SK-N-SH treated with all-trans-retinoic acid at 6 μM for 48 hours (cell line): ENCODE measurements around the gene AMY1C.

Experiments
- ARNTL ChIP-seq: fragments of 450-650 bp; formaldehyde crosslinking; IDR thresholded peaks from 2 replicates; pipeline ENCODE4 v1.5.0; 2020; ENCODE audit warnings: low read depth, mild to moderate bottlenecking, moderate library complexity, borderline replicate concordance
- BACH2 ChIP-seq: fragments of 250-450 bp; sonication (Bioruptor Pico); IDR thresholded peaks from 2 replicates; pipeline ENCODE4 v1.9.0; 2021; ENCODE audit warnings: mild to moderate bottlenecking, borderline replicate concordance
- GLIS3 ChIP-seq: fragments of 250-450 bp; sonication (Bioruptor Pico); IDR thresholded peaks from 2 replicates; pipeline ENCODE4 v1.5.0; 2020; ENCODE audit warnings: mild to moderate bottlenecking, moderate library complexity
- ISL1 ChIP-seq: fragments of 250-450 bp; sonication (Bioruptor Pico); IDR thresholded peaks from 2 replicates; pipeline ENCODE4 v2.1.2; 2022; ENCODE audit warnings: mild to moderate bottlenecking, moderate library complexity
- PPARA ChIP-seq: fragments of 250-450 bp; sonication (Bioruptor Pico); IDR thresholded peaks from 2 replicates; pipeline ENCODE4 v1.5.0; 2020; ENCODE audit warnings: mild to moderate bottlenecking, borderline replicate concordance
- RARB ChIP-seq: fragments of 250-450 bp; sonication (Bioruptor Pico); IDR thresholded peaks from 2 replicates; pipeline ENCODE4 v1.8.0; 2021; ENCODE audit warnings: mild to moderate bottlenecking, moderate library complexity
- ZNF565 ChIP-seq: fragments of 450-650 bp; formaldehyde crosslinking; conservative IDR thresholded peaks from 2 replicates; pipeline ENCODE4 v1.5.0; 2020; ENCODE audit warnings: low read depth, mild to moderate bottlenecking, moderate library complexity
- ZNF70 ChIP-seq: fragments of 450-650 bp; formaldehyde crosslinking; IDR thresholded peaks from 2 replicates; pipeline ENCODE4 v1.5.0; 2020; ENCODE audit warnings: mild to moderate bottlenecking, moderate library complexity
- TF ChIP-seq, protein P1 (sequence below): fragments of 250-450 bp; sonication (Bioruptor Pico); IDR thresholded peaks from 2 replicates; pipeline ENCODE4 v1.8.0; 2020; ENCODE audit warnings: mild to moderate bottlenecking, moderate library complexity, borderline replicate concordance
- TF ChIP-seq, protein P2 (sequence below): fragments of 250-450 bp; sonication (Bioruptor Pico); IDR thresholded peaks from 2 replicates; pipeline ENCODE4 v1.8.0; 2021; ENCODE audit warnings: low read depth, mild to moderate bottlenecking, moderate library complexity, borderline replicate concordance

DNA sequence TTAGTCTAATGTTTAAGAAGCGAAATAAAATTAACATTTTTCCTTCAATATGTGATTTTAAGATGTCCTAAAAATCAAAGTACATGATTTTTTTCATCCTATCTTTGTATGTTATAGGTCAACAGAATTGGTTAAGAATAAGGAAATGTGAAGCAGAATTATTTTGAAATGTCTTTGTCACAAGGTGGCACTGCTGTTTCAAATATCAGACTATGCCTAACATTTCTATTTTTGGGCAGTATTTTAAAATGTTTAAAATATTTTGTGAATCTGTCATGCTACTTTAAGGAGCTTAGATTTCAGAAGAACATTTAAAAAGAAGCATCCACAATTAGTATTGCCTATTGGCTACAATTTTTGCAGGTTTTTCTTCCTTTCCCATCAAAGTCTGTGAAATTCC lies 38.7 kb downstream of the AMY1C start:
- TF ChIP-seq, protein P1, sequence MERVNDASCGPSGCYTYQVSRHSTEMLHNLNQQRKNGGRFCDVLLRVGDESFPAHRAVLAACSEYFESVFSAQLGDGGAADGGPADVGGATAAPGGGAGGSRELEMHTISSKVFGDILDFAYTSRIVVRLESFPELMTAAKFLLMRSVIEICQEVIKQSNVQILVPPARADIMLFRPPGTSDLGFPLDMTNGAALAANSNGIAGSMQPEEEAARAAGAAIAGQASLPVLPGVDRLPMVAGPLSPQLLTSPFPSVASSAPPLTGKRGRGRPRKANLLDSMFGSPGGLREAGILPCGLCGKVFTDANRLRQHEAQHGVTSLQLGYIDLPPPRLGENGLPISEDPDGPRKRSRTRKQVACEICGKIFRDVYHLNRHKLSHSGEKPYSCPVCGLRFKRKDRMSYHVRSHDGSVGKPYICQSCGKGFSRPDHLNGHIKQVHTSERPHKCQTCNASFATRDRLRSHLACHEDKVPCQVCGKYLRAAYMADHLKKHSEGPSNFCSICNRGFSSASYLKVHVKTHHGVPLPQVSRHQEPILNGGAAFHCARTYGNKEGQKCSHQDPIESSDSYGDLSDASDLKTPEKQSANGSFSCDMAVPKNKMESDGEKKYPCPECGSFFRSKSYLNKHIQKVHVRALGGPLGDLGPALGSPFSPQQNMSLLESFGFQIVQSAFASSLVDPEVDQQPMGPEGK: no peak
- TF ChIP-seq PPARA (CRISPR knock-in tag) (no peak), RARB (CRISPR knock-in tag) (no peak), BACH2 (no peak), ZNF565 (CRISPR knock-in tag) (no peak), ARNTL (CRISPR knock-in tag) (no peak), ISL1 (no peak), ZNF70 (no peak), GLIS3 (no peak)
- TF ChIP-seq, protein P2, sequence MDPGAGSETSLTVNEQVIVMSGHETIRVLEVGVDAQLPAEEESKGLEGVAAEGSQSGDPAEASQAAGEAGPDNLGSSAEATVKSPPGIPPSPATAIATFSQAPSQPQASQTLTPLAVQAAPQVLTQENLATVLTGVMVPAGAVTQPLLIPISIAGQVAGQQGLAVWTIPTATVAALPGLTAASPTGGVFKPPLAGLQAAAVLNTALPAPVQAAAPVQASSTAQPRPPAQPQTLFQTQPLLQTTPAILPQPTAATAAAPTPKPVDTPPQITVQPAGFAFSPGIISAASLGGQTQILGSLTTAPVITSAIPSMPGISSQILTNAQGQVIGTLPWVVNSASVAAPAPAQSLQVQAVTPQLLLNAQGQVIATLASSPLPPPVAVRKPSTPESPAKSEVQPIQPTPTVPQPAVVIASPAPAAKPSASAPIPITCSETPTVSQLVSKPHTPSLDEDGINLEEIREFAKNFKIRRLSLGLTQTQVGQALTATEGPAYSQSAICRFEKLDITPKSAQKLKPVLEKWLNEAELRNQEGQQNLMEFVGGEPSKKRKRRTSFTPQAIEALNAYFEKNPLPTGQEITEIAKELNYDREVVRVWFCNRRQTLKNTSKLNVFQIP: no peak
